ENCODE results near the gene REXO5. TPM values are rescaled to one million over a fixed set of nuclear protein-coding genes. Genes with fewer than 3 reads are reported as not detected.

The REXO5 gene
- total and polyA plus RNA-seq, 2 of the 13 experiments (the other 11 are each of a cell fraction or from before 2014, with no cell fraction given): 5.9 to 13.1 TPM

GRCh38 chr16:20806168-20807050 is at the start of gene REXO5, which contains the start of gene ERI2 (continued):
- TF ChIP-seq KDM5B (CRISPR knock-in tag; IDR thresholded peaks at IDR 0.05; ENCODE audit: borderline replicate concordance) (peak; percentile 96), HES4 (CRISPR knock-in tag; IDR thresholded peaks at IDR 0.05; ENCODE audit: borderline replicate concordance) (peak; percentile 98), ZSCAN20 (CRISPR knock-in tag; IDR thresholded peaks at IDR 0.05; ENCODE audit: borderline replicate concordance) (0 out of 2 replicates have a peak, but pooled peaks have one; percentile 90), SP140L (CRISPR knock-in tag; IDR thresholded peaks at IDR 0.05; ENCODE audit: borderline replicate concordance) (peak; percentile 89), ATF7 (IDR thresholded peaks at IDR 0.05) (no peak), ATF7 (CRISPR knock-in tag; IDR thresholded peaks at IDR 0.05) (0 out of 2 replicates have a peak, but pooled peaks have one; percentile 17), ZNF335 (CRISPR knock-in tag; IDR thresholded peaks at IDR 0.05) (peak; percentile 93; the same call in 1 of the 2 replicates), ZNF543 (CRISPR knock-in tag; IDR thresholded peaks at IDR 0.05) (peak; percentile 98), TOPORS (CRISPR knock-in tag; IDR thresholded peaks at IDR 0.05) (peak; percentile 96), KMT2A (CRISPR knock-in tag; IDR thresholded peaks at IDR 0.05) (peak; percentile 99), TCF12 (IDR thresholded peaks at IDR 0.05) (no peak), TCF12 (CRISPR knock-in tag; IDR thresholded peaks at IDR 0.05) (peak; percentile 92; the same call in 1 of the 2 replicates), ZC3H13 (CRISPR knock-in tag; IDR thresholded peaks at IDR 0.05) (peak; percentile 99), PAX8 (CRISPR knock-in tag; IDR thresholded peaks at IDR 0.05; ENCODE audit: borderline replicate concordance) (peak; percentile 87), ZNF281 (CRISPR knock-in tag; IDR thresholded peaks at IDR 0.05; ENCODE audit: borderline replicate concordance) (peak; percentile 67; the same call in 1 of the 2 replicates), IKZF4 (CRISPR knock-in tag; IDR thresholded peaks at IDR 0.05; ENCODE audit: borderline replicate concordance, low read depth, not compliant biosample characterization) (peak; percentile 98), ZNF616 (CRISPR knock-in tag; IDR thresholded peaks at IDR 0.05; ENCODE audit: low read depth) (no peak), ZNF788 (CRISPR knock-in tag; IDR thresholded peaks at IDR 0.05; ENCODE audit: borderline replicate concordance) (peak; percentile 98), ZNF570 (CRISPR knock-in tag; IDR thresholded peaks at IDR 0.05; ENCODE audit: borderline replicate concordance) (peak; percentile 98; the same call in 1 of the 2 replicates), TRAFD1 (CRISPR knock-in tag; IDR thresholded peaks at IDR 0.05; ENCODE audit: borderline replicate concordance) (no peak), ZNF160 (CRISPR knock-in tag; IDR thresholded peaks at IDR 0.05) (peak; percentile 96), ZNF326 (CRISPR knock-in tag; IDR thresholded peaks at IDR 0.05; ENCODE audit: borderline replicate concordance) (no peak)

All from HepG2 (cell line).